ENCODE data around the gene HOXD12.

- no peak for TF ChIP-seq CTCF (IDR thresholded peaks at IDR 0.05)
- TF ChIP-seq, protein P1, sequence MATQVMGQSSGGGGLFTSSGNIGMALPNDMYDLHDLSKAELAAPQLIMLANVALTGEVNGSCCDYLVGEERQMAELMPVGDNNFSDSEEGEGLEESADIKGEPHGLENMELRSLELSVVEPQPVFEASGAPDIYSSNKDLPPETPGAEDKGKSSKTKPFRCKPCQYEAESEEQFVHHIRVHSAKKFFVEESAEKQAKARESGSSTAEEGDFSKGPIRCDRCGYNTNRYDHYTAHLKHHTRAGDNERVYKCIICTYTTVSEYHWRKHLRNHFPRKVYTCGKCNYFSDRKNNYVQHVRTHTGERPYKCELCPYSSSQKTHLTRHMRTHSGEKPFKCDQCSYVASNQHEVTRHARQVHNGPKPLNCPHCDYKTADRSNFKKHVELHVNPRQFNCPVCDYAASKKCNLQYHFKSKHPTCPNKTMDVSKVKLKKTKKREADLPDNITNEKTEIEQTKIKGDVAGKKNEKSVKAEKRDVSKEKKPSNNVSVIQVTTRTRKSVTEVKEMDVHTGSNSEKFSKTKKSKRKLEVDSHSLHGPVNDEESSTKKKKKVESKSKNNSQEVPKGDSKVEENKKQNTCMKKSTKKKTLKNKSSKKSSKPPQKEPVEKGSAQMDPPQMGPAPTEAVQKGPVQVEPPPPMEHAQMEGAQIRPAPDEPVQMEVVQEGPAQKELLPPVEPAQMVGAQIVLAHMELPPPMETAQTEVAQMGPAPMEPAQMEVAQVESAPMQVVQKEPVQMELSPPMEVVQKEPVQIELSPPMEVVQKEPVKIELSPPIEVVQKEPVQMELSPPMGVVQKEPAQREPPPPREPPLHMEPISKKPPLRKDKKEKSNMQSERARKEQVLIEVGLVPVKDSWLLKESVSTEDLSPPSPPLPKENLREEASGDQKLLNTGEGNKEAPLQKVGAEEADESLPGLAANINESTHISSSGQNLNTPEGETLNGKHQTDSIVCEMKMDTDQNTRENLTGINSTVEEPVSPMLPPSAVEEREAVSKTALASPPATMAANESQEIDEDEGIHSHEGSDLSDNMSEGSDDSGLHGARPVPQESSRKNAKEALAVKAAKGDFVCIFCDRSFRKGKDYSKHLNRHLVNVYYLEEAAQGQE (IDR thresholded peaks at IDR 0.05; ENCODE audit: insufficient read depth in 1 of 2, low read depth in 2 of 2, low read length in 1 of 2), result no peak
- TF ChIP-seq SIN3A (IDR thresholded peaks at IDR 0.05; ENCODE audit: borderline replicate concordance, insufficient read depth, low read depth, low read length), result no peak
Measured at GRCh38 chr2:176131848-176132158, 32.2 kb downstream of the HOXD12 start.

All from Panc1 (cell line).